Central memory CD4-positive, alpha-beta T cell (primary cell): ENCODE data around the gene PPP4R4.
"Not testable (repeated sequence)": the region's sequence is repeated elsewhere in the genome, so short reads cannot be mapped to it uniquely, and the experiment has no call there.

Experiments used
- DNase-seq: peaks from one replicate; pipeline ENCODE4 v3.0.0; 2022

PPP4R4 gene

GRCh38 chr14:94181835-94182234 is 7.7 kb downstream of the PPP4R4 start:
- DNase-seq, result no peak

GRCh38 chr14:94192536-94192935 is 18.4 kb downstream of the PPP4R4 start:
- DNase-seq, result no peak

- DNase-seq, result no peak
These were observed 19.7 kb downstream of the PPP4R4 start for GRCh38 chr14:94193776-94194175.

- no peak for DNase-seq
These were observed 21.9 kb downstream of the PPP4R4 start for GRCh38 chr14:94196057-94196456.

- DNase-seq, result no peak
These were observed 29.5 kb downstream of the PPP4R4 start for GRCh38 chr14:94203473-94204210.

DNA sequence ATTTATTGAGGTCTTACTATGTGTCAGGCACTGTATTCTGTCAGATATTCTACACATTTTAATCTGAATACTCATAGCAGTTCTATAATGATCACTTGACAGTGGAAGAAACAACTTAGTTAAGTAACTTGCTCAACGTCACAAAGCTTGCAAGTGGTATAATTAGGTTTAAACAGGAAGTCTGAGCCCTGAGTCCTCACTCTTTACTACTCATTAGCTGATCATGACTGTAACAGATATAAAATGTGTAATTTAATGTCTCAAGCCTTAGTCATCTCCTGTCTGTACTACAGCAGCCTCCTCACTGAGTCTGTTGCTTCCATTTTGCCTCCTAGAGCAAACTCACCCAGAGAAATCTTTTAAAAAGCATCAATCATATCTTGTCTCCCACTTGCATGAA is 38.9 kb downstream of the PPP4R4 start:
- no peak for DNase-seq

- DNase-seq, result no peak
These were observed 39.6 kb downstream of the PPP4R4 start for GRCh38 chr14:94213741-94214140.

GRCh38 chr14:94217116-94217515 is 43.0 kb downstream of the PPP4R4 start:
- no peak for DNase-seq

- not testable (repeated sequence) for DNase-seq
These were observed 44.2 kb downstream of the PPP4R4 start for GRCh38 chr14:94218198-94218886.

DNA sequence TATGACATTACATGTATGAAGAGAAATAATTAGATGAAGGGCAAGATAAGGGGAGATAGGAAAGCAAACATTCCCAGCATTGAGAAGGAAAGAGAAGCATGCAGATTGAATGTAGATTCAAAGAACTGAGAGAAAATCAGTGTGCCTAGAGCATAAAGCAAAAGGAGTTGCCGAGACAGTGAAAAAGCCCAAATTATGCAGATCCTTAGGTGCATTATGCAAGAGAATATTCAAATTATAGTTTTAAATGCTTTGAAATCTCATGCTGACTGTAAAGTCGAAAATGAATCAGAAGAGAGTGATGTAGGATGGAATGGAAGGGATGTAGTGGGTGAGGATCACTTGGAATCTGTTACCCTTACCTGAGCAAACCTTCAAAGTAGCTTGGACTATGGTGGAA is 49.9 kb downstream of the PPP4R4 start:
- no peak for DNase-seq

DNA sequence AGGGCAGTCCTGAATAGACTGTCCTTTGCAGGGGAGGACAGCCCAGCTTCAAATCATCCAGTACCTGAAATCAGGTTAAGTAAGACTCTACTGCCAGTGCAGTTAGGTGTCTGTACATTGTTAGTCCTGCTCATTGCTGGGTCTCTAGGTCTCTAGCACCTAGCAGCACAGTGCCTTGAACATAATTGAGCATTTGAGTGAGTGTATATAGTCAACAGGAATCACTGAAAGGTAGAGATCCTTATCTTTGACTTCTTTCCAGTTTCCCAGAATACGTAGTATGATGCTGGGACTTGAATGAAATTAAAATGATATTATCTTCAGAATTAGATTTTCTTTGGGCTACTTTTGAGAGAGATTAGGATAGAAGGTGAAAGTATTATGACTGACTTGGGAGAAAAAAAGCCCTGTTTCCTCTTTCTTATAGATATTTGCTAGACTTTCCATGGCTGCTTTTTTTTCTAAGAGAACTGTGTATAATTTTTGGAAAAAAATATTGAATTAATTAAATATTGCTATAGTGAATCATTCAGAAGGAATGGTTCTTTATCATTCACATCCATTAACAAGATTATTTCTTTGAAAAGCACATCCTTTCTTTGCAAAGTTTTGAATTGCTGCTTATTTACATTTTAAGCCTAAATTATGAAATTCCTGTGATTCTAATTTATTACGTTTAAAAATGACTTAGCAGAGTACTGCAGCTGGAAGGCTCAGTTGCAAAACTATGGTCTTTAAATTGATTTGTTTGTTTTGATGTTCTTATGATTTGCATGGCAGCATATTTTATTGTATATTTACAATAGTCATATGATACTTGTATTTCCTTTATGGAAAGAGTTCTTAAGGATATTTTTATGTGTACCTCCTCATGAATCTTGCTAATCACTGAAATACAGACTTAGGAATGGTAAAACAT is 51.6 kb downstream of the PPP4R4 start:
- no peak for DNase-seq

DNA sequence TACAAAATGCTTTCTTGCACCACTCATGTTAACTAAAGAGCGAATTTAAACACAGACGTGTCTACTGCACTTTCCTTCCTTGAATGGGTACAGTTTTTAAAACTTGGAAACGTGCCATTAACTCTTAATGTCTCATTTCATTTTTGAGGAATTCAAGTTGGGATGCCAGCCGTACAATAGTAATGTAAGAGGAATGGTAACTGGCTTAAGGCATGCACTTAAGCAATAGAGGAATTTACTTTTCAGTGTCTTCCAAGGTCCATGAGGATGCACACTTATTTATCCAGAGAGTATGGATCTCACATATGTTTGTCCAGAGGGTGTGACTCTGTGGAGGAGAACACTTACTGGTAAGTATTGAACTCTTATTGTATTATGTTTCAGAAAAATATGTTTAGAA is 52.9 kb downstream of the PPP4R4 start:
- no peak for DNase-seq

DNA sequence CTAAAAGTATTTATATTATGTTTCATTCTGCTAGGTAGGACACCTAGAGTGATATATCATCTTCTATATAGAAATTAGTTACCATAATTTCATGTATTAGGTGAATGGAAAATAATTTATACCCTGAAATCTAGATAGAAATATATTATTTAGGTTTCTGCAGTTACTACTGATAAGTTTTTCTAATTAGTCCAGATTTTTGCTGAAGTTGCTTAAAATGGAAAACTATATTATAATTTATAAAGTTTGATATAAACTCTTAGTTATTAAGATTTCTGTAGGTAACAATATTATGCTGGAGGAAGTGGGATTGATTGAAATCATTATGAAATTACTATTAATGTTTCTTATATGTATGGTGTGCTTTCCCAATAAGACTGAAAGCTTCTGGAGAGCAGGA is 62.9 kb downstream of the PPP4R4 start:
- DNase-seq, result no peak

- no peak for DNase-seq
These were observed 63.9 kb downstream of the PPP4R4 start for GRCh38 chr14:94237983-94238382.

DNA sequence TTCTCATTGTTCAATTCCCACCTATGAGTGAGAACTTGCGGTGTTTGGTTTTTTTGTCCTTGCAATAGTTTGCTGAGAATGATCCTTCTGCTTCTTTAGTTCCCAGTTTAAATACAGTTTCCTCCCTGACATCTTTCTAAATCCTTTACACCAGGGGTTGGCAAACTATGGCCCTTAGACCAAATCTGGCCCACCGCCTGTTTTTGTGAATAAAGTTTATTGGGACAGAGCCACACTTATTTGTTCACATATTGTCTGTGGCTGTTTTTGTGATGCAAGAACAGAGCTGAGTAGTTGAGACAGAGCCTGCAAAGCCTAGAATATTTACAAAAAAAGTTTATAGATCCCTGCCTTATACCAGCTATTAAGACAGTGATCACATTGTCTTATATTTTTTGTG is 65.3 kb downstream of the PPP4R4 start:
- no peak for DNase-seq

DNA sequence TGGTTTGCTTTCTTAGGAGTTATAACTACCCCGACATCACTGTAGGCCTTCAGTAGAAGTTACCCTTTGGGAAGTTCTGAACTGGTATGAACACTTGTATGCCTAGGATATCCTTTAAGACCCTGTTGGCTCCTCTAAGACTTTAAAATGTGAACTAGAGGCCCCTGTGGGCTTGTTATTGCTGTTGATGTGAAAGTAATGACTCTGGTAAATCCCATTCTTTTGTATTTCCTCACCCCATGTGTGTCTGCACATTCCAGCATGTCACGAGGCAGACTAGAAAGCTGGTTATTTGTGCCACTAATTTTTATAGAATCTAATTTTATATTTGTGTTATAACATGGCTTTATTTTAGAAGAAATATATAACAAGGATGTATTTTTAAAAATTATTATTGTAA is 70.1 kb downstream of the PPP4R4 start:
- no peak for DNase-seq

GRCh38 chr14:94264195-94264594 is 90.1 kb downstream of the PPP4R4 start:
- not testable (repeated sequence) for DNase-seq

DNA sequence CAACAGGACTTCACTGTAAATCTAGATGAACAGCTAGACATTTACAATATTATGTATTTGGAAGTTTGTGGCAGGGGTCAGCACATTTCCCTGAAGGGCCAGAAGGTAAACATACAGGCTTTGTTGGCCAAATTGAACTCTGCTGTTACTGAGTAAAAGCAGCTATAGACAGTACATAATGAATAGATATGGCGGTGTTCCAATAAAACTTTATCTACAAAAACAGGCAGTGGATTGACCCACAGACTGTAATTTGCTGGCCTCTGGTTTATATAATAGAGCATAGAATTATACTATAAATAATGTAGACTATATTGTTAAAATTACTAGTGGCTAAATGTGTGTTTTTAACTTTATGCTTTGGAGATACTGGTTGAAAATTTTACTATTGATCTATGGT is 93.2 kb downstream of the PPP4R4 start:
- no peak for DNase-seq

DNA sequence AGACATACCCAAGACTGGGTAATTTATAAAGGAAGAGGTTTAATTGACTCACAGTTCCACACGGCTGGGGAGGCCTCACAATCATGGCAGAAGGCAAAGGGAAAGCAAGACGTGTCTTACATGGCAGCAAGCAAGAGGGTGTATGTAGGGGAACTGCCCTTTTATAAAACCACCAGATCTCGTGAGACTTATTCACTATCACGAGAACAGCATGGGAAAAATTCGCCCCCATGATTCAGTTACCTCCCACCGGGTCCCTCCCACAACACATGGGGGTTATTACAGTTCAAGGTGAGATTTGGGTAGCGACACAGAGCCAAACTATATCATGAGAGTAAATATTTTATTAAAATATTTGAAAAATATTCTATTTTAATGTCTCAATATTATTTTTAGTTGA is 94.5 kb downstream of the PPP4R4 start:
- not testable (repeated sequence) for DNase-seq

GRCh38 chr14:94269156-94269555 is 95.0 kb downstream of the PPP4R4 start:
- DNase-seq, result no peak

DNA sequence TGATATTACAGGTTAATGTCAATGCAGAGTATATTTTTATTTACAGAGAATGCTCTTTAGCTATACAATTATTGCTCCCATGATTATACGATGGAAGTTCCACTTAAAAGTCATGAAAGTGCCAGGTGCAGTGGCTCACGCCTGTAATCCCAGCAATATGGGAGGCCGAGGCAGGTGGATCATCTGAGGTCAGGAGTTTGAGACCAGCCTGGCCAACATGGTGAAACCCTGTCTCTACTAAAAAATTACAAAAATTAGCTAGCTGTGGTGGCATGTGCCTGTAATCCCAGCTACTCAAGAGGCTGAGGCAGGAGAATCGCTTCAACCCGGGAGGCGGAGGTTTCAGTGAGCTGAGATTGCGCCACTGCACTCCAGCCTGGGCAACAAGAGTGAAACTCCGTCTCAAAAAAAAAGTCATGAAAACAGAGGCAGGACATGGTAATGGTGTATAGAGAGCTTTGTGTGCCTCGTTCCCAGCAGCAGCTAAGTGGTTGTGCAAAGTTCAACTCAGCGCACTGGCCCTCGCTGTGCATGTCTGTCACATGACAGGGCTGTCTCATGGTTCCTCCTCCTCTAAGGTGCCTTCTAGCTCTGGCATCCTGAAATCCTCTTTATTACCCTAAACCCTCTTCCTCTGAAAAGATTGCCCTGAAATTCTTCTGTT is 102.9 kb downstream of the PPP4R4 start:
- DNase-seq, result not testable (repeated sequence)

- DNase-seq, result no peak
These were observed 104.6 kb downstream of the PPP4R4 start for GRCh38 chr14:94278731-94279130.
